C1 segment of cervical spinal cord (tissue), 14 donors: ENCODE data around the gene SACS.
A peak's percentile ranks its signal among the peaks of the same experiment; 100 is the strongest.

Experiments used
- DNase-seq, 14 donors: peaks; one replicate each; lab custom pipeline; 2025; lab: John Stamatoyannopoulos, UW

Gene SACS

GRCh38 chr13:23367907-23368306, 65.6 kb downstream of the SACS start:
- DNase-seq = no peak

GRCh38 chr13:23365652-23366051, 67.8 kb downstream of the SACS start:
- DNase-seq = no peak

- no peak for DNase-seq
Observed at GRCh38 chr13:23359882-23360281, 73.6 kb downstream of the SACS start.

- no peak for DNase-seq
Observed at GRCh38 chr13:23357349-23357748, 76.2 kb downstream of the SACS start.

GRCh38 chr13:23356368-23356767, 77.1 kb downstream of the SACS start:
- DNase-seq = no peak

- no peak for DNase-seq
Observed at GRCh38 chr13:23354520-23354919, 79.0 kb downstream of the SACS start.

GRCh38 chr13:23352161-23352560, 81.3 kb downstream of the SACS start:
- no peak for DNase-seq

- DNase-seq = no peak
Observed at GRCh38 chr13:23350009-23350408, 83.5 kb downstream of the SACS start.

GRCh38 chr13:23349161-23349897, 84.2 kb downstream of the SACS start:
- no peak for DNase-seq

GRCh38 chr13:23348262-23349127, 85.0 kb downstream of the SACS start:
- DNase-seq = no peak

- DNase-seq = no peak
Observed at GRCh38 chr13:23347601-23348000, 85.9 kb downstream of the SACS start.

- DNase-seq = no peak
Observed at GRCh38 chr13:23344931-23345595, 88.4 kb downstream of the SACS start.

- DNase-seq = no peak
Observed at GRCh38 chr13:23339225-23339624, 94.3 kb downstream of the SACS start.

GRCh38 chr13:23330356-23330755, 103.1 kb downstream of the SACS start:
- no peak for DNase-seq

- DNase-seq = no peak
Observed at GRCh38 chr13:23325191-23325590, 108.3 kb downstream of the SACS start.

- peak in 1 of 14 donors; percentile 18 for DNase-seq
Observed at GRCh38 chr13:23323946-23324709, 109.4 kb downstream of the SACS start.

- no peak for DNase-seq
Observed at GRCh38 chr13:23322353-23323336, 110.9 kb downstream of the SACS start.

- peak in 1 of 14 donors; percentile 8 for DNase-seq
Observed at GRCh38 chr13:23321535-23322241, 111.8 kb downstream of the SACS start.

GRCh38 chr13:23320926-23321534, 112.5 kb downstream of the SACS start:
- DNase-seq = no peak
